Gastrocnemius medialis (tissue), 4 donors: Measurements from ENCODE around the gene ARHGAP25.

Experiments
- CTCF ChIP-seq, 5 experiments: fragments of 450-650 bp in 3 of 5; fragments of 200-600 bp in 2 of 5; sonication (generic) in 2 of 5; IDR thresholded peaks in 4 of 5; conservative IDR thresholded peaks in 1 of 5; 1 replicate in 4 of 5; 2 replicates in 1 of 5; pipeline ENCODE4 v1.5.1; 2016 to 2019; ENCODE audit warnings: antibody characterized with exemption in 5 of 5, mild to moderate bottlenecking in 3 of 5, moderate library complexity in 3 of 5
- POLR2A ChIP-seq, 2 donors: fragments of 450-650 bp; IDR thresholded peaks; one replicate each; pipeline ENCODE4 v1.6.1; 2017; ENCODE audit warnings: antibody characterized with exemption in 2 of 2, mild to moderate bottlenecking in 2 of 2, moderate library complexity in 2 of 2

GRCh38 chr2:68839260-68839833 lies 104.7 kb downstream of the ARHGAP25 start:
- no peak for TF ChIP-seq POLR2A (IDR thresholded peaks at IDR 0.05)
- peak in 3 of 5 experiments; percentile 9 to 41 (median 14) for TF ChIP-seq CTCF (IDR thresholded peaks at IDR 0.05 in 4 of 5, conservative IDR thresholded peaks at IDR 0.05 in 1 of 5)
